GM04503 (cell line): ENCODE data around the gene ATF3.
"Not testable (repeated sequence)": the region's sequence is repeated elsewhere in the genome, so short reads cannot be mapped to it uniquely, and the experiment has no call there.

ENCODE experiments used
- DNase-seq: peaks from one replicate; pipeline ENCODE4 v3.0.0-alpha.2; 2012; ENCODE audit warnings: low read depth

Gene ATF3

GRCh38 chr1:212651977-212652376, 43.4 kb downstream of the ATF3 start:
- no peak for DNase-seq

DNA sequence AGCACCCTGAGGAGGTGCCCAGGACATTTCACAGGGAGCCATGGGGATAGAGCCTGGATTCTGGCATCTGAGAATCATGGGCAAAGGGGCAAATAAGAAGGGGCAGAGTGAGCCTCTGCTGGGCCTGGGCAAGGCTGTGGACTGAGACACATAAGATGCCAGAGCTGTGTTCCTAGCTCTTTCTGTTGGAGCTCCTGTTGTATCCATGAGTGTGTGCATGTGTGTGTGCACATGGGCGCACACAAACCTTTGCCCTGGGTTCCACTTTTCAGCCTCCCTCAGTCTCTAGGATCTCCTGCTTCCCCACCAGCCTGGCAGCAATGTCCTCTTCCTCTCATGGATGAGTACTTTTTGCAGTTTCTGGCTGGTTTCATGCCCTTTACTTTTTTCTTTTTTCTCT, 44.0 kb downstream of the ATF3 start:
- DNase-seq, result no peak

- DNase-seq, result no peak
Measured at GRCh38 chr1:212655668-212656440, 47.3 kb downstream of the ATF3 start.

- DNase-seq, result no peak
Measured at GRCh38 chr1:212656730-212657129, 48.2 kb downstream of the ATF3 start.

DNA sequence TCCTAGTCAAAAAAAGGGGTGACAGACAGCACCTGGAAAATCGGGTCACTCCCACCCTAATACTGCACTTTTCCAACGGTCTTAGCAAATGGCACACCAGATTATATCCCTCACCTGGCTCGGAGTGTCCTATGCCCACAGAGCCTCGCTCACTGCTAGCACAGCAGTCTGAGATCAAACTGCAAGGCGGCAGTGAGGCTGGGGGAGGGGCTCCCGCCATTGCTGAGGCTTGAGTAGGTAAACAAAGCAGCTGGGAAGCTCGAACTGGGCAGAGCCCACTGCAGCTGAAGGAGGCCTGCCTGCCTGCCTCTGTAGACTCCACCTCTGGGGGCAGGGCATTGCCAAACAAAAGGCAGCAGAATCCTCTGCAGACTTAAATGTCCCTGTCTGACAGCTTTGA, 49.7 kb downstream of the ATF3 start:
- DNase-seq, result not testable (repeated sequence)

- DNase-seq, result no peak
Measured at GRCh38 chr1:212664409-212665199, 56.0 kb downstream of the ATF3 start.

DNA sequence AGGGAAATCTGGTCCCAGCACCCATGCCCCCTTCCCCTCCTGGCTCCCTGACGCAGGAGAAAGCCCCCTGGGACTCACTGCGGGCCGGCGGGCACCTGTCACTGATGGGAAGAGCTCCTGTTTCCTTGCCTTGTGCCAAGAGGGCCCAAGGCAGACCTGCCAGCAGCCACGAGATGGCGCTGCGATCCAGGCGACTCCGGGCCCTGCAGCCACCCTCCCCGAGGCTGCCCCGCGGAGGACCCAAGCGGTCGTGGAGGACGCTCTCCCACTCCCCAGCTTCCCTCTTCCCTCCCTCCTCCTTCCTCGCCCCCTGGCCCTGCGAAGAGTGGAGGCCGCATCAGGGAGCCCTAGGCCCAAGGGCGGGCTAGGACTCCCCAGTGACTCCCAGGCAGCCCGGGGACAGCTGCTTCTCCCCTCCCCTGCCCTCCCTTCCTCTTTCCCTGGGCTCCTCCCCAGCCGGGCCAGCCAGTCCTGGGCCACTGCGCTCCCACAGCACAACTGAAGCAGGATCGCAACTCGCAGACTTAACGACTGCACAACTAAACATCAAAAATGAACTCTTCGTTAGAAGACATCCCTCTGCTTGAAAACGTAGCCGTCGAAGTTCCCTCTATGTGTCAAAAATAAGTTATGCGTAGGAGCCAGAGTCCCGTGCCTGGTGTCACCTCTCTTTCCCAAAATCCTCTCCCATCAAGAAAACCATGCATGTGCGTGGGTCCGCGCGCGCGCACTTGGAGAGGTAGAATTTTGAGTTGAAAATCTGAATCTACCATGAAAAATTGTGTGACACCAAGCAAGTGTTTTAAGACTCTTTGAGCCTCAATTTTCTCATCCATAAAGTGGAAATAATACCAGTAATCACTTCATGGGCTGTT, 56.9 kb downstream of the ATF3 start:
- peak; percentile 34 for DNase-seq

DNA sequence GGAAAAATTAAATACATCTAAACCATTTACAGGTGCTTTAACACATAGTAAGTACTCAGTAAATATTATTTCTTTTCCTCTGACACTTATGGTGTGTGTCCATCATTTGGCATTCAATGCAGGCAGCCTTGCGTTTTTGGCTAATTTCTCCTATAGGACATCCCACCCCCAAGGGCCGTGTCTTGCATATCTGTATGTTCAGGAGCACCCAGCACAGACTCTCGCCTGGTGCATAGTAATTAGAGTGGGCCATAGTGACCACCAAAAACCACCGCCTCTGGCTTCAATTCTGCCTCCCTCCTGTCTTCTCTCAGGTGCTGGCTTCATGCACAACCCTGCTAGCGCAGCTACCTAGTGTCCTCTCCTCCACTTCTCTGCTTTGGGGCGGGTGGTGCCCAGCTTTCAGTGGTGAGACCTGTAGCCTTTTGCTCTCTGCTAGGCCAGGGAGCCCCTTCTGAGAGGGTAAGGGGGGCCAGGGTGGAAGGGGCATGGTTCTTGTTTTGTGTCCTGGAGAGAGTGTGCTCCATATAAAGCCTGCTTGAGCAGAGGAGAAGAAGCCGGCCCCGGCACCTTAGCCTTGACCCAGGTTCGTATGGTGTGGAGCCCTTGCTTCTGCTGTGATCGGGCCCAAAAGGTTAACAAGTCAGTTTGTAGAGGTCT, 57.7 kb downstream of the ATF3 start:
- DNase-seq, result no peak

- DNase-seq, result peak; percentile 99
Measured at GRCh38 chr1:212667223-212668139, 58.9 kb downstream of the ATF3 start.

DNA sequence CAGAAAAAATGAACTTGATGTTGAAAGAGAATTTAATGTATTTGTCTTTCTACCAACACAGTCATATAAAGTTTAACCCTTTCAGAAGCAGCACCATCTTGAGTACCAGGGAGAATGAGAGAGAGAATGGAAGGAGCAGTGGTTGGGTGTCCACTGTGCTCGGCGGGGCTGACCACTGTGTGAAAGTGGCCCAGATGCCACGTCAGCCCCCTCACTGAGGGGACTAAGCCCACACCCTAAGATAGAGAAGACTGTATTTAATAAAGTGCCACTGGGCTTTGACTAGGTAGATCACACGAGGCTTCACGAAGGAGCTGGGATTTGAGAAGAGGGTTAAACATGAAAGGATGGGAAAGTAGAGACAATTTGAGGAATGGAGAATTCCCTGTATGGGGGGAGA, 59.9 kb downstream of the ATF3 start:
- DNase-seq, result no peak

DNA sequence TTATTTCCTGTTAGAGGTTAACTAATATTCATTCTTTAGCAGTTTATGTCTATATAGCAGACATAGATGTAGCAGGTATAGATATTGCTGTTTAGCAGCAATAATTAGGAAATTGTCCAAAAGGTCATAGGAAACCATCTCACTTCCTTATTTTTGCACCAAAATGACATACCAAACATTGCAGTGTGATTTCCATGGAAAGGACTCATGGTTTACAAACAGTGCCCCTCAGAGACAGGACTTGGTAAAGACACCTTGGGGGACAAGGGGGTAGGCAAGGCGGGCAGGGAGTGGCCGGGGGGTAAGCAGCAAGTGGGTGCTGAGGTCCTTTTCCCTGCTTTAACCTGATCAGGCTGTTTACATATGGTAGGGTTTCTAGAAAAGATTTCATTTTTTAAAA, 60.5 kb downstream of the ATF3 start:
- DNase-seq, result no peak

GRCh38 chr1:212669600-212669999, 61.0 kb downstream of the ATF3 start:
- DNase-seq, result no peak

DNA sequence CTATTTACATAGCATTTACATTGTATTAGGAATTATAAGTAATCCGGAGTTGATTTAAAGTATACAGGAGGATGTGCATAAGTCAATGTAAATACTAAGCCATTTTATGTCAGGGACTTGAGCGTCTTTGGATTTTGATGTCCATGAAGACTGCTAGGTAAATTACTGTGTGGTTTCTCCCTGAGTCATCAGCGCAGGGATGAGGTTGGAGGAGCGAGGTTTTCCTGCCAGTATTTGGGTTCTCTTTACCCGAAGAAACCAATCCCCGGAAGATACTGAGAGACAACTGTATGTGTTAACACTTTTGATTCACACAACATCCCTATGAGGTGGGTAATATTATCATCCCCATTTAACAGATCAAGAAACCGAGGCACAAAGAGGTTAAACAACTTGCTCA, 61.7 kb downstream of the ATF3 start:
- no peak for DNase-seq
